Activated T-cell treated with anti-CD3 and anti-CD28 coated beads for 48 hours (primary cell): Measurements from ENCODE around the gene MROH8.
"Not testable (repeated sequence)": the region's sequence is repeated elsewhere in the genome, so short reads cannot be mapped to it uniquely, and the experiment has no call there.

Experiments
- DNase-seq: peaks from one replicate; pipeline ENCODE4 v3.0.0-alpha.2; 2020; ENCODE audit warnings: low read depth

Gene MROH8

DNA sequence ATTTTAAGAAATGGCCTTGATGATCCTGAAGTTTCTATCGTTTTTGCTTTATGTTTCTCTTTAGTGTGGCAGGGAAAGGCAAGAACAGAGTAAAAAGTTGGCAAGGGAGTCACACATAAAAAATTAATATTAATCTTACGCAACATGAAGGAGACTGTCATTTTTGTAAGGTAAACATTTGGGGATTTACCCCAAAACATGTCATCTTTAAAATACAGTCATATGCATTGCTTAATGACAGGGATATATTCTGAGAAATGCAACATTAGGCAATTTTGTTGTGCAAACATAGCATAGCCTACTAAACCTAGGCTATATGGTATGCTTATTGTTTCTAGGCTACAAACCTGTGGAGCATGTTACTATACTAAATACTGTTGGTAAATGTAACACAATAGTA lies 88.9 kb downstream of the MROH8 start:
- no peak for DNase-seq

DNA sequence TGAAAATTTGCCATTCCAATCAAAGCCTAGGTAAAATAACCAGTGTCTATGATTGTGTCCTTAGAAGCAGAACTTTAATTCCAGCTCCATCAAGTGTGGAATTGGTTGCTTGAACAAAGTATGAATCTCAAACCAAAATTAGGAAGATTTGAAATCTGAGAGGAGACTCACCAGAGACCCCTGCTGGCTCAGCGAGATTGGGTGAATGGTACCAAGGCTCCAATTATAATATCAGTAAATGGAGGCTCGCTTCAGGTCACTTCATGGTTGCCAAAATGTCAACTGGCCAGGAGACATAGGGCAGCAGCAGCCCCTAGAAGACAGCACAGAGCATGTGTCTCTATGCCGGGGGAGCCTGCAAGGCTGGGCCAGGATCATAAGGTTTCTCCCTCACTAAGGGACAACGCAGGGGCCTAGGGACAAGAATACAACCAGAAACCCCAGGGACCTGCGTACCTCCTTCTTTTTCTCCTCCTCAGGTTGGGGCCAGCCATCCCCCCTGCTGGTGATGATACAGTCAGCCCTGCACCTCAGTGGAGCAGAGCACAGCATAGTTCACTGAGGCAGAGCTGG lies 97.5 kb downstream of the MROH8 start:
- DNase-seq, result no peak

DNA sequence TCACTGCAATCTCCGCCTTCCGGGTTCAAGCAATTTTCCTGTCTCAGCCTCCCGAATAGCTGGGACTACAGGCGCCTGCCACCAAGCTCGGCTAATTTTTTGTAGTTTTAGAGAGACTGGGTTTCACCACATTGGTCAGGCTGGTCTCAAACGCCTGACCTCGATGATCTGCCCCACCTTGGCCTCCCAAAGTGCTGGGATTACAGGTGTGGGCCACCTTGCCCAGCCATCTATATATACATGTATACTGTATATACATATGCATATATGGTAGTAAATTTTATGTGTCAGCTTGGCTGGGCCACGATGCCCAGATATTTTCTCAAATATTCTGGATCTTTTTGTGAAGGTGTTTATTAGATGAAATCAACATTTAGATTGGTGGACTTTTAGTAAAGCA lies 102.3 kb downstream of the MROH8 start:
- no peak for DNase-seq

DNA sequence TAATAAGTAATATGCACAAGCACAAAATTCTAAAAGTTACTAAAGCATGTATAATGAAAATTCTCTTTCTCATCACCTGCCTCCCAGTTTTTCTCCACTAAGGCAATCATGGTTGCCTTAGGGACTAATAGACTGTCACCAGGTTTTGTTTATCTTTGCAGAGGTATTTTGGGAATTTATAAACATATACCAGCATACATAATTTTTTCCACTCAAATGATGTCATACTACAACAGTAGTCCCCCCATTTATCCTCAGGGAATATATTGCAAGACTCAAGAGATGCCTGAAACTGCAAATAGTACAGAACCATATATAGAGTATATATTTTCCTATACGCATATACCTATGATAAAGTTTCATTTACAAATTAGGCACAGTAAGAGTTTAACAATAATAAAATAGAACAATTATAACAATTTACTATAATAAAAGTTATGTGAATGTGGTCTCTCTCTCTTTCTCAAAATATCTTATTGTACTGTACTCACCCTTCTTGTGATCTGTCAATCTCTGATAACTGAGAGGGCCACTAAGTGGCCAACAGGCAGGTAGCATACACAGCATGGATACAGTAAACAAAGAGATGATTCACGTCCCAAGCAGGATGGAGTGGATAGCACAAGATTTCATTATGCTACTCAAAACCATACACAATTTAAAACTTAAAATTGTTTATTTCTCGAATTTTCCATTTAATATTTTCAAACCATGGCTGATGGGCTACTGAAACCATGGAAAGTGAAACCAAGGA lies 103.2 kb downstream of the MROH8 start:
- no peak for DNase-seq

DNA sequence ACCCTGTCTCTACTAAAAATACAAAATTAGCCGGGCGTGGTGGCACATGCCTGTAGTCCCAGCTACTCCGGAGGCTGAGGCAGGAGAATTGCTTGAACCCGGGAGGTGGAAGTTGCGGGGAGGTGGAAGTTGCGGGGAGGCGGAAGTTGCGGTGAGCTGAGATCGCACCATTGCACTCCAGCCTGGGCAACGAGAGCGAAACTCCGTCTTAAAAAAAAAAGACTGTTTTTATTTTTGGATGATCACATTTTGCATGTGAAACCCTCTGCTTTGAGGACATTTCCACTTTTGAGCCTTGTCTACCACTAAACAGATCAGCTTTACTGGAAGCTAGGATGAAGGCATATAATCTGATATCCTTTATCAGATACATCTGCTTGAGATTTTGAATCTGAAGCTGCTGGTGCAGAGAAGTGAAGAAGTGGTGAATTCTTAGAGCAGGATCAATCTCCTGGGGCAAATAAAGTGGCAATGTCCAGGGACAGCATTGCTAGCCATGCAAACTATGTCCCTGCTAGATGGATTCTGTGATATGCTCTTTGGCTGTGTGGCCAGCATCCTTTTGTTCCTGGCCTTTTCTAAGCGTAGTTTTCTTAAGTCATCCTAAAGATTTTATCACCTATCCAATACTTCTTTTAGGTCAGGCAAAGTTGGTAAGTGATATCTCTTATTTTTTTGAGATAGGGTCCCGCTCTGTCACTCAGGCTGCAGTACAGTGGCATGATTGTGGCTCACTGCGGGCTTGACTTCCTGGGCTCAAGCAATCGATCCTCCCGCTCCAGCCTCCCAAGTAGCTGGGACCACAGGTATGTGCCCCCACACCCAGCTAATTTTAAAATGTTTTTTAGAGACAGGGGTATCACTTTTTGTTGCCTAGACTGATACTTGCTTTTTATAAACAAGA lies 106.8 kb downstream of the MROH8 start:
- DNase-seq, result no peak

DNA sequence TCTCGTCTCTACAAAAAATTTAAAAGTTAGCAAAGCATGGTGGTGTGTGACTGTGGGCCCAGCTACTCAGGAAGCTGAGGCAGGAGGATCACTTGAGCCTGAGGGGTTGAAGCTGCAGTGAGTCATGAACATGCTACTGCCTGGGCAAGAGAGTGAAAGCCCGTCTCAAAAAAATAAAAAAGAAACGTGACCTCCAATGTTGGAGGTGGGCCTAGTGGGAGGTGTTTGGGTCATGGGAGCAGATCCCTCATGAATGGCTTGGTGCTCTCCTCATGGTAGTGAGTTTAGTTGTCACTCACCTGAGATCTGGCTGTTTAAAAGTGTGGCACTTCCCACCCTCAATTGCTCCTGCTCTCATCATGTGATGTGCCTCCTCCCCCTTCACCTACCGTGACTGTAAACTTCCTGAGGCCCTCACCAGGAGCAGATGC lies 107.9 kb downstream of the MROH8 start:
- no peak for DNase-seq

DNA sequence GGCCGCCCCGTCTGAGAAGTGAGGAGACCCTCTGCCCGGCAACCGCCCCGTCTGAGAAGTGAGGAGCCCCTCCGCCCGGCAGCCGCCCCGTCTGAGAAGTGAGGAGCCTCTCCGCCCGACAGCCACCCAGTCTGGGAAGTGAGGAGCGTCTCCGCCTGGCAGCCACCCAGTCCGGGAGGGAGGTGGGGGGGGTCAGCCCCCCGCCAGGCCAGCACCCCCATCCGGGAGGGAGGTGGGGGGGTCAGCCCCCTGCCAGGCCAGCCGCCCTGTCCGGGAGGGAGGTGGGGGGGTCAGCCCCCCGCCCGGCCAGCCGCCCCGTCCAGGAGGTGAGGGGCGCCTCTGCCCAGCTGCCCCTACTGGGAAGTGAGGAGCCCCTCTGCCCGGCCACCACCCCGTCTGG lies 109.8 kb downstream of the MROH8 start:
- not testable (repeated sequence) for DNase-seq

DNA sequence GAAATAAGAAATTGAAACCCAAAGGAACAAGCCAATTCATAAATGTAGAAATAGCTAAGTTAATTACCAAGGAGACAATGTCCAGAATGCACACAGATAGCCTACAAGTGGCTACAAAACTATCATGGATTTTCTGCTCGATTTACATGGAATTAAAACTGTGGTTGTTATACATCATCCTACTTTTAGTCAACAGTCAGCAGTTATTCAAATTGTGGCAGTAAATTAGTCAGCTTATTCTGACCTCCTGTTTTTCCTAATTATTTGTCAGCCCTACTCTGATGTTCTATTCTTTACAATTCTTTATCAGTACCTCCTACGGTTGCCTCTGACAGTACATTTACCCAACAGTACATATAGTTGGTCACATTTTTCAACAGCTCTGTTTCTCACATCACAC lies 113.2 kb downstream of the MROH8 start:
- DNase-seq, result no peak

DNA sequence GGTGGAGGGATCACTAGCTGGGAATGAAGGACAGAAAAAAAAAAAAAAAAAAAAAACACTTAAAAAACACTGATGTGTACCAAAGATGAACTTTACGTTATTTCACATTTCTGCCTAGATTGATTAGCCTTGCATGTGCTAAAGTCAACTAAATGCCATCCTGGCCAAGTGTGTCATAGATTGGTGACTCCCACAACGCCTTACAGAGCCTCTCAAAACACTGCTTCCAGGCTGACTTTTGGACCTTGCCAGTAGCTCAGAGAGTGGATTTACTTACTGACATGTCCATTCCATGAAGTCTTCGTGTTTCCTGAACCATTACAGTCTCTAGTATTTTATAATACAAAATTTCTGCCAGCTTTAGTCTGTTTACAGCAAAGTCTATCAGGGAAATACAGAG lies 124.1 kb downstream of the MROH8 start:
- no peak for DNase-seq

DNA sequence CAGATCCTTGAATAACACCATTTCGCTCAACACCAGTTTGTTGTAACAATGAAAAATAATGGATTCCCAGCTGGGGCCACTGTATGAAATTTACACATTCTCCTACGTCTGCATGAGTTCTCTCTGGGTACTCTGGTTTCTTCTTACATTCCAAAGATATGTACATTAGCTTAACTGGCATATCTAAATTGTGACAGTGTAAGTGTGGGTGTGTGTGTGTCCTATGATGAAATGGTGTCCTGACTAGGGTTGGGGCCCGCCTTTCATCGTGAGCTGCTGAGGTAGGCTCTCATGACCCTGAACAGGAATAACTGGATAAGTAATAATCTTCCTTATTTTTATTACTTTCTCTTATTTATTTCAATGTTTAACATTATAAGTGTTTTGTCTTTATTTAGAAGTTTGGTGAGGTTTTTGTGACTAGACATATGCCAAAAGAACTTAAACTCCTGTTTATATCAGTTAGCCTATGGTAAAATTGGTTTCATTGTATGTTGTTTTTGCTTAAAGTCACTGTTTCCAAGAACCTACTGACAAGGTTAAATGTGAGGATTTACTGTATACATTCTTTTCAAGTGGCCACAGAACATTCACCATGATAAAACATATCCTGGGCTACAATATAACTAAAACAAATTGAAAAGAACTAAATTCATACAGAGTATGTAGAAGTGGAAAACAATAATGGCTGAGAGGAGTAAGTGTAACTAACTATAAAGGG lies 126.0 kb downstream of the MROH8 start:
- DNase-seq, result no peak
